Subcutaneous abdominal adipose tissue (tissue), 5 donors: Measurements from ENCODE around the gene PFKL.

Experiments
- H3K27ac ChIP-seq: one replicate; pipeline ENCODE4 v1.7.0; 2013; ENCODE audit warnings: low read depth, mild to moderate bottlenecking, inconsistent platforms, low read length, moderate library complexity
- H3K27me3 ChIP-seq, 5 donors: one replicate each; pipeline ENCODE4 v1.7.0; 2013; ENCODE audit warnings: low read length in 5 of 5, inconsistent platforms in 1 of 5; ENCODE audit not compliant: control insufficient read depth in 5 of 5, insufficient read depth in 4 of 5
- H3K36me3 ChIP-seq, 5 donors: one replicate each; pipeline ENCODE4 v1.7.0; 2013; ENCODE audit warnings: low read length in 5 of 5; ENCODE audit not compliant: control insufficient read depth in 5 of 5, insufficient read depth in 5 of 5
- H3K4me1 ChIP-seq, 5 donors: one replicate each; pipeline ENCODE4 v1.7.0; 2013; ENCODE audit warnings: low read length in 5 of 5, mild to moderate bottlenecking in 3 of 5, moderate library complexity in 1 of 5; ENCODE audit not compliant: control insufficient read depth in 5 of 5, insufficient read depth in 5 of 5
- H3K4me3 ChIP-seq, 5 donors: one replicate each; pipeline ENCODE4 v1.7.0; 2013; ENCODE audit warnings: low read length in 5 of 5, low read depth in 1 of 5
- H3K9ac ChIP-seq, 5 donors: one replicate each; pipeline ENCODE4 v1.7.0; 2013; ENCODE audit warnings: low read length in 5 of 5, mild to moderate bottlenecking in 4 of 5, moderate library complexity in 3 of 5
- H3K9me3 ChIP-seq, 5 donors: one replicate each; pipeline ENCODE4 v1.7.0; 2013; ENCODE audit warnings: low read length in 5 of 5; ENCODE audit not compliant: control insufficient read depth in 5 of 5
- donor health status: healthy.
- donor health status: healthy.
- donor health status: healthy.
- donor health status: healthy.
- donor health status: healthy.

Gene PFKL

GRCh38 chr21:44370027-44370735 is 70.3 kb downstream of the PFKL start:
- H3K36me3 ChIP-seq = peaks cover 0 to 19% (median 0%) of the 10 kb centered on the region in 5 donors
- no peak overlapping the region for H3K27ac ChIP-seq
- no peak overlapping the region for H3K9ac ChIP-seq
- peaks cover 0 to 14% (median 5%) of the 10 kb centered on the region in 5 donors for H3K4me1 ChIP-seq
- no peaks in the 10 kb centered on the region for H3K9me3 ChIP-seq
- no peak overlapping the region for H3K4me3 ChIP-seq
- peaks cover 4 to 17% (median 12%) of the 10 kb centered on the region in 5 donors for H3K27me3 ChIP-seq

DNA sequence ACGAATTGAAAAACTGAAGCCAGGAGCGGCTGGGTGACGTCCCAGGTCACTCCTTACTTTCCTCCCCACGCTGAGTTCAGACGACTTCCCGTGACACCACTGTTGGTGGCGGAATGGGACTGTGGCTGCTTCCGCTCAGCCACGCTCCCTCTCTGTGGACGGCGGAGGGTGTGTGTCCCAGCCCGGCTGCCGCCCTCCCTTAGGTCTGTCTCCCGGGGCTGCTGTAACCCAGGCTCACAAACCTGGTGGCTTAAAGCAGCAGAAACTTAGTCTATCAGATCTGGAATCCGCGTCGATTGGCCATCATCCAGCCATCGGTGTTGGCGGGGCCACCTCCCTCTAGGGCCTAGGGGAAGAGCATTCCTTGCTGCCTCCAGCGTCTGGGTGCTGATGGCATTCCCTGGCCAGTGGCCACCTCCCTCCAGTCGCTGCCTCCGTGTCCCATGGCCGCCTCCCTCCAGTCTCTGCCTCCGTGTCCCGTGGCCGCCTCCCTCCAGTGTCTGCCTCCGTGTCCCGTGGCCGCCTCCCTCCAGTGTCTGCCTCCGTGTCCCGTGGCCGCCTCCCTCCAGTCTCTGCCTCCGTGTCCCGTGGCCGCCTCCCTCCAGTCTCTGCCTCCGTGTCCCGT is 71.0 kb downstream of the PFKL start:
- Histone ChIP-seq H3K4me1 (peaks cover 0 to 20% (median 5%) of the 10 kb centered on the region in 5 donors), H3K36me3 (peaks cover 0 to 16% (median 0%) of the 10 kb centered on the region in 5 donors), H3K9me3 (no peaks in the 10 kb centered on the region), H3K4me3 (no peak overlapping the region), H3K9ac (no peak overlapping the region), H3K27me3 (peaks cover 4 to 18% (median 11%) of the 10 kb centered on the region in 5 donors), H3K27ac (no peak overlapping the region)

GRCh38 chr21:44371596-44371995 is 71.7 kb downstream of the PFKL start:
- H3K9me3 ChIP-seq = no peaks in the 10 kb centered on the region
- H3K27me3 ChIP-seq = peaks cover 4 to 18% (median 9%) of the 10 kb centered on the region in 5 donors
- peaks cover 0 to 12% (median 0%) of the 10 kb centered on the region in 5 donors for H3K36me3 ChIP-seq
- H3K27ac ChIP-seq = no peak overlapping the region
- no peak overlapping the region for H3K4me3 ChIP-seq
- H3K9ac ChIP-seq = no peak overlapping the region
- peaks cover 0 to 20% (median 5%) of the 10 kb centered on the region in 5 donors for H3K4me1 ChIP-seq

- peaks cover 0 to 17% (median under 1%) of the 10 kb centered on the region in 5 donors for H3K36me3 ChIP-seq
- no peaks in the 10 kb centered on the region for H3K9me3 ChIP-seq
- peaks cover 0 to 20% (median 5%) of the 10 kb centered on the region in 5 donors for H3K4me1 ChIP-seq
- H3K4me3 ChIP-seq = no peak overlapping the region
- no peak overlapping the region for H3K27ac ChIP-seq
- H3K9ac ChIP-seq = no peak overlapping the region
- H3K27me3 ChIP-seq = peaks cover 4 to 24% (median 9%) of the 10 kb centered on the region in 5 donors
Observed at GRCh38 chr21:44372616-44373015, 72.8 kb downstream of the PFKL start.

GRCh38 chr21:44374601-44375280 is 74.9 kb downstream of the PFKL start:
- Histone ChIP-seq H3K4me1 (peaks cover 0 to 20% (median 5%) of the 10 kb centered on the region in 5 donors), H3K27ac (no peak overlapping the region), H3K4me3 (no peak overlapping the region), H3K9me3 (no peaks in the 10 kb centered on the region), H3K27me3 (peaks cover 0 to 35% (median 4%) of the 10 kb centered on the region in 5 donors), H3K36me3 (peaks cover 0 to 32% (median 13%) of the 10 kb centered on the region in 5 donors), H3K9ac (no peak overlapping the region)

DNA sequence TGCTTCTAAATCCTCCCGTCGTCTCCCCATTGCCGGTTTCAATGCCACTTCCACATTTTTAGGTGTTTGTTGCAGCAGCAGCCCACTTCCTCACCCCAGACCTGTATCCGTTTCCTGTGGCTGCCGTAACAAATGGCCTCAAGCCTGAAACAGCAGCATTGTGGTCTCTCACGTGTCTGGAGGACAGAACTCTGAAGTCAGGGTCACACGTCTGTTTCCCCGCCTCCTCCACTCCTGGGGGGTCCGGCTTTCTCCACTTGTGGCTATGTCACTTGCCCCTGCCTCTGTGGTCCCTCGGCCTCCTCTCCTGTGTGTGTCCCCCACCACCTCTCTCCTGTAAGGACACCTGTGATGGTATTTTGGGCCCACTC is 75.4 kb downstream of the PFKL start:
- H3K9me3 ChIP-seq = no peaks in the 10 kb centered on the region
- no peak overlapping the region for H3K27ac ChIP-seq
- H3K27me3 ChIP-seq = peaks cover 0 to 34% (median 4%) of the 10 kb centered on the region in 5 donors

DNA sequence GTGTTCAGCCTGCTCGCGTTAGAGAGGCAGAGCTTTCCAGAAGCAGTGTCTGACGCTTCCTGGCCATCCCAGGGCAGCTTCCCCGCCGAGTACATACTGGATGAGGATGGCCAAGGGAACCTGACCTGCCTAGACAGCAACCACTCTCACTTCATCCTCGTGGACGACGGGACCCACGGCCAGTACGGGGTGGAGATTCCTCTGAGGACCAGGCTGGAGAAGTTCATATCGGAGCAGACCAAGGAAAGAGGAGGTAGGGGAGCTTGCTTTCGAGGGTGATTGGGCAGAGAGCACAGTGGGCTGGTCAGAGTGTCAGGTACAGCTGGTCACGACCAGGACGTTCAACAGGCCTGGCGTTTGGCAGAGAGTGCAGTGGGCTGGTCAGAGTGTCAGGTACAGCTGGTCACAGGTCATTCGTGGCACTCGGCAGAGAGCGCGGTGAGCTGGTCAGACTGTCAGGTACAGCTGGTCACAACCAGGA is 75.9 kb downstream of the PFKL start:
- no peak overlapping the region for H3K9ac ChIP-seq
- peaks cover 0 to 14% (median 0%) of the 10 kb centered on the region in 5 donors for H3K4me1 ChIP-seq
- H3K4me3 ChIP-seq = no peak overlapping the region
- no peaks in the 10 kb centered on the region for H3K9me3 ChIP-seq
- peaks cover 0 to 41% (median 13%) of the 10 kb centered on the region in 5 donors for H3K36me3 ChIP-seq
- peaks cover 0 to 31% (median 1%) of the 10 kb centered on the region in 5 donors for H3K27me3 ChIP-seq
- H3K27ac ChIP-seq = no peak overlapping the region

More for the DNA sequence above, 75.4 kb downstream of the PFKL start:
- no peak overlapping the region for H3K4me3 ChIP-seq
- H3K36me3 ChIP-seq = peaks cover 0 to 36% (median 13%) of the 10 kb centered on the region in 5 donors
- no peak overlapping the region for H3K9ac ChIP-seq
- peaks cover 0 to 15% (median under 1%) of the 10 kb centered on the region in 5 donors for H3K4me1 ChIP-seq

- peaks cover 0 to 31% (median 0%) of the 10 kb centered on the region in 5 donors for H3K27me3 ChIP-seq
Observed at GRCh38 chr21:44376606-44377005, 76.8 kb downstream of the PFKL start.

More at GRCh38 chr21:44376606-44377005, 76.8 kb downstream of the PFKL start:
- Histone ChIP-seq H3K36me3 (peaks cover 0 to 45% (median 13%) of the 10 kb centered on the region in 5 donors), H3K4me3 (no peak overlapping the region), H3K9ac (no peak overlapping the region), H3K27ac (no peak overlapping the region), H3K4me1 (peaks cover 0 to 14% (median 0%) of the 10 kb centered on the region in 5 donors), H3K9me3 (no peaks in the 10 kb centered on the region)
